GM12891 (cell line): Measurements from ENCODE around the gene GLIS2.

ENCODE experiments used
- DNase-seq: peaks from one replicate; pipeline ENCODE4 v3.0.0; 2011; ENCODE audit warnings: low spot score; ENCODE audit not compliant: insufficient read length
- FAIRE-seq: peaks from 2 replicates; lab custom pipeline; 2011; peaks lifted over from hg19 to GRCh38; lab: Jason Lieb, UNC
- PAX5 ChIP-seq: IDR thresholded peaks from 2 replicates; pipeline ENCODE4 v1.6.1; 2011; ENCODE audit warnings: low read length, moderate library complexity, mild to moderate bottlenecking; ENCODE audit not compliant: insufficient read depth, severe bottlenecking
- POLR2A ChIP-seq: IDR thresholded peaks from 2 replicates; pipeline ENCODE4 v1.6.1; 2011; ENCODE audit warnings: low read depth, low read length, control low read depth
- POLR2AphosphoS5 ChIP-seq: IDR thresholded peaks from 2 replicates; pipeline ENCODE4 v1.6.1; 2011; ENCODE audit warnings: low read depth, low read length, control low read depth
- POU2F2 ChIP-seq: IDR thresholded peaks from 2 replicates; pipeline ENCODE4 v1.6.1; 2011; ENCODE audit warnings: low read depth, mild to moderate bottlenecking, control low read depth, low read length, moderate library complexity
- SPI1 ChIP-seq: IDR thresholded peaks from 2 replicates; pipeline ENCODE4 v1.6.1; 2011; ENCODE audit warnings: low read depth, low read length, control low read depth
- TAF1 ChIP-seq: IDR thresholded peaks from 2 replicates; pipeline ENCODE4 v1.6.1; 2011; ENCODE audit warnings: low read depth, low read length, control low read depth

Gene GLIS2

GRCh38 chr16:4386951-4387565 is 71.2 kb downstream of the GLIS2 start:
- no peak for TF ChIP-seq POU2F2
- no peak for TF ChIP-seq POLR2A
- no peak for TF ChIP-seq TAF1
- no peak for TF ChIP-seq PAX5
- TF ChIP-seq POLR2AphosphoS5 = no peak
- no peak for TF ChIP-seq SPI1
- DNase-seq = no peak
- FAIRE-seq = no peak

GRCh38 chr16:4387781-4388180 is 71.9 kb downstream of the GLIS2 start:
- TF ChIP-seq POLR2AphosphoS5 (no peak), POLR2A (no peak), PAX5 (no peak), POU2F2 (no peak), SPI1 (no peak), TAF1 (no peak)
- no peak for FAIRE-seq

DNA sequence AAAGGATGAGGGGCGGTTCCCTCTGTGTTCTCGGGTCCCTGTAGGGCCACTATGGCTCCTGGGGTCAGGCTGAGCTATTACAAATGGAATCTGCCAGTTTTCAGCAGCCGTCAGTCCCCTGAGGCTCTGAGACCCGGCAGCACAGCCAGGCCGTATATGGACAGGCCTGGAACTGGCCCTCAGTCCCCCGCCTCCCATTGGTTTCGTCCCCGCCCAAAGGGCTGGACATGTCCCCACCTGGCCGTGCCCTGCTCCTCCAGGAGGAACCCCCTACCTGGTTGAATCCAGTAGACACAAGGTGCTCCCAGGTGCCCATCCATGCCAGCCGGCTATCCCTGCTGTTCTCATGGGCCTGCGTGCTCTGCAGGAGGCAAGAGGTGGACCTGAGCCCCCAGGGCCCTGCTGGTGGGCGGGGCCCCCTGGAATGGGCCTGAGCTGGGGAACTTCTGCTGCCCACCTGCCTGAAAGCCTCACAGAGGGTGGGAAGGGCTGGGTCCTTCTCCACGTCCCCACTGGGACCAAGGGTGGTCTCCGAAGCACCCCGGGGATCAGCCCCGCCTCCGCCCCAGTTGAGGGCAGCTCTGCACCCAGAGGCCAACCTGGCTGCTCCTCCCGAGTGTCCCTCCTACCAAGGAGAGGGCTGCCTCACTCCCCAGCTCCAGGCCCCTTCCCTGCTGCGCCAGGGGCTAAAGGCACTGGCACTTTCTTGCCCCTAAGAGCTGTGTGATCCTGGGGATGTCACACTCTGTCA is 72.6 kb downstream of the GLIS2 start:
- no peak for DNase-seq
- FAIRE-seq = no peak

More at GRCh38 chr16:4387781-4388180, 71.9 kb downstream of the GLIS2 start:
- no peak for DNase-seq

More for the DNA sequence above, 72.6 kb downstream of the GLIS2 start:
- TF ChIP-seq TAF1 = no peak
- TF ChIP-seq POLR2AphosphoS5 = no peak
- TF ChIP-seq POLR2A = no peak
- no peak for TF ChIP-seq PAX5
- TF ChIP-seq POU2F2 = no peak
- TF ChIP-seq SPI1 = no peak
